Endothelial cell of umbilical vein (primary cell): ENCODE data around the gene ST13. TPM values are rescaled to one million over a fixed set of nuclear protein-coding genes. Genes with fewer than 3 reads are reported as not detected.

Experiments used
- BruUV-seq: library from RNA; stranded (reverse); fragments of 400-500 nt; replicated peaks from 2 replicates; lab custom pipeline; 2021; lab: Mats Ljungman, UMichigan
- CTCF ChIA-PET: fragments of 300-600, 350-600 bp; sonication (Branson Sonifier 250); formaldehyde crosslinking; loops from one replicate; lab custom pipeline; 2021; ENCODE audit warnings: antibody characterized with exemption, inconsistent platforms; lab: Charles Lee
- POLR2A ChIA-PET: fragments of 300-600, 350-600 bp; sonication (Branson Sonifier 250); formaldehyde crosslinking; loops from one replicate; lab custom pipeline; 2021; ENCODE audit warnings: antibody characterized with exemption, inconsistent platforms; lab: Charles Lee
- DNase-seq: peaks from one replicate; pipeline ENCODE4 v3.0.0-alpha.2; 2011; ENCODE audit warnings: low read depth, low spot score
- FAIRE-seq: peaks from 2 replicates; lab custom pipeline; 2011; peaks lifted over from hg19 to GRCh38; lab: Jason Lieb, UNC
- H2AFZ ChIP-seq: 2 replicates; pipeline ENCODE4 v1.6.0; 2012; ENCODE audit warnings: low read depth, low read length, control low read depth, inconsistent platforms
- H3K27ac ChIP-seq: 2 replicates; pipeline ENCODE4 v1.5.1; 2011; ENCODE audit warnings: low read depth, mild to moderate bottlenecking, control low read depth, low read length, moderate library complexity; ENCODE audit not compliant: insufficient read depth
- H3K27me3 ChIP-seq, 2 experiments: 2 replicates each; pipeline versions ENCODE4 v1.6.0 to v1.6.1; 2011; ENCODE audit warnings: low read length in 2 of 2, mixed read lengths in 1 of 2; ENCODE audit not compliant: control insufficient read depth in 2 of 2, insufficient read depth in 2 of 2
- H3K36me3 ChIP-seq, 2 experiments: 2 replicates in 1 of 2; 3 replicates in 1 of 2; pipeline ENCODE4 v1.5.1; 2011; ENCODE audit warnings: low read length in 2 of 2, mild to moderate bottlenecking in 1 of 2, moderate library complexity in 1 of 2; ENCODE audit not compliant: control insufficient read depth in 2 of 2, insufficient read depth in 2 of 2; ENCODE audit errors: extremely low read depth in 1 of 2
- H3K4me1 ChIP-seq: 3 replicates; pipeline ENCODE4 v1.5.1; 2011; ENCODE audit warnings: mild to moderate bottlenecking, low read length; ENCODE audit not compliant: control insufficient read depth, insufficient read depth; ENCODE audit errors: extremely low read depth
- H3K4me2 ChIP-seq: 2 replicates; pipeline ENCODE4 v1.6.1; 2011; ENCODE audit warnings: low read length, control low read depth, mixed read lengths; ENCODE audit not compliant: insufficient read depth
- H3K4me3 ChIP-seq, 3 experiments: fragments of 200-600 bp in 1 of 3; sonication (generic), shearing (Covaris generic) in 1 of 3; replicated peaks in 1 of 3; 2 replicates each; pipeline ENCODE4 v1.5.1; 2011 to 2016; ENCODE audit warnings: control low read depth in 3 of 3, low read length in 3 of 3, mild to moderate bottlenecking in 2 of 3, inconsistent platforms in 1 of 3, low read depth in 1 of 3, moderate library complexity in 1 of 3; ENCODE audit not compliant: insufficient read depth in 1 of 3
- H3K79me2 ChIP-seq: 2 replicates; pipeline ENCODE4 v1.6.0; 2012; ENCODE audit warnings: low read length, inconsistent platforms; ENCODE audit not compliant: control insufficient read depth, insufficient read depth
- H3K9ac ChIP-seq: replicated peaks from 2 replicates; pipeline ENCODE3; 2011; ENCODE audit warnings: low read length, control low read depth; ENCODE audit not compliant: insufficient read depth; ENCODE audit errors: extremely low read depth
- H3K9me1 ChIP-seq: replicated peaks from 3 replicates; pipeline ENCODE4 v1.6.0; 2011; ENCODE audit warnings: mild to moderate bottlenecking, low read length; ENCODE audit not compliant: control insufficient read depth, insufficient read depth; ENCODE audit errors: extremely low read depth
- H3K9me3 ChIP-seq: replicated peaks from 2 replicates; pipeline ENCODE4 v1.5.1; 2012; ENCODE audit warnings: low read length, inconsistent platforms; ENCODE audit not compliant: control insufficient read depth, insufficient read depth
- H4K20me1 ChIP-seq: replicated peaks from 2 replicates; pipeline ENCODE3; 2011; ENCODE audit warnings: mild to moderate bottlenecking, low read length; ENCODE audit not compliant: control insufficient read depth, insufficient read depth; ENCODE audit errors: extremely low read depth
- CTCF ChIP-seq, 2 donors: IDR thresholded peaks; 1 replicate in 1 of 2; 2 replicates in 1 of 2; pipeline ENCODE4 v1.5.1; 2011; ENCODE audit warnings: low read length in 2 of 2, mild to moderate bottlenecking in 2 of 2, moderate library complexity in 2 of 2, control low read depth in 1 of 2, inconsistent platforms in 1 of 2, low read depth in 1 of 2; ENCODE audit not compliant: insufficient read depth in 1 of 2; ENCODE audit errors: extremely low read depth in 1 of 2
- EZH2 ChIP-seq: IDR thresholded peaks from 2 replicates; pipeline ENCODE4 v1.6.1; 2012; ENCODE audit warnings: borderline replicate concordance, low read depth, mild to moderate bottlenecking, moderate library complexity, low read length, inconsistent platforms; ENCODE audit not compliant: severe bottlenecking
- FOS ChIP-seq: IDR thresholded peaks from 2 replicates; pipeline ENCODE4 v1.6.1; 2011; ENCODE audit warnings: mild to moderate bottlenecking, low read length, moderate library complexity, borderline replicate concordance; ENCODE audit not compliant: insufficient read depth
- GATA2 ChIP-seq: IDR thresholded peaks from 2 replicates; pipeline ENCODE4 v1.7.0; 2011; ENCODE audit warnings: low read depth, mild to moderate bottlenecking, moderate library complexity, mixed read lengths, low read length; ENCODE audit not compliant: insufficient read length, insufficient read depth
- JUN ChIP-seq: IDR thresholded peaks from 2 replicates; pipeline ENCODE4 v1.6.1; 2011; ENCODE audit warnings: borderline replicate concordance, low read depth; ENCODE audit not compliant: insufficient read length, insufficient read depth
- MAX ChIP-seq: IDR thresholded peaks from 2 replicates; pipeline ENCODE4 v1.6.1; 2011; ENCODE audit not compliant: insufficient read depth, insufficient read length
- MYC ChIP-seq: IDR thresholded peaks from one replicate; pipeline ENCODE4 v1.6.1; 2011; ENCODE audit warnings: mild to moderate bottlenecking, low read depth, low read length
- POLR2A ChIP-seq: IDR thresholded peaks from 2 replicates; pipeline ENCODE4 v1.6.1; 2012; ENCODE audit warnings: low read depth, mild to moderate bottlenecking, control low read depth, low read length
- POLR2AphosphoS5 ChIP-seq: IDR thresholded peaks from 2 replicates; pipeline ENCODE4 v1.6.1; 2012; ENCODE audit warnings: low read depth, mild to moderate bottlenecking, control low read depth, low read length, moderate library complexity; ENCODE audit not compliant: insufficient read depth
- dilution Hi-C: fragments of 300-500 bp; cut with MboI; formaldehyde crosslinking; loops from one replicate; pipeline ENCODE4 v1.15.0; 2019; ENCODE audit warnings: low sequenced_read_pairs; ENCODE audit not compliant: extremely low pct_ligation_motif_present
- intact Hi-C: fragments of 100-400 bp; cut with micrococcal nuclease; formaldehyde crosslinking; loops from one replicate; pipeline ENCODE4 v1.10.0; 2022
- polyA plus RNA-seq, 4 experiments: library from polyadenylated mRNA; depleted of rRNA in 3 of 4; stranded (reverse) in 3 of 4; unstranded in 1 of 4; fragments of >200 nt; gene quantifications; 2 replicates each; pipeline versions ENCODE4 v1.2.1 to v1.2.3, GENCODE V29; 2011 to 2012; ENCODE audit warnings: missing spikeins in 1 of 4
- total RNA-seq: library from RNA; stranded (reverse); gene quantifications from 2 replicates; pipeline ENCODE4 v1.2.3, GENCODE V29; 2021

ST13 gene
- total and polyA plus RNA-seq, 2 donors (not counting 3 experiments of a cell fraction or from before 2014, with no cell fraction given), result 41.2 to 250 TPM

- Histone ChIP-seq H4K20me1 (no peaks in the 10 kb centered on the region), H3K4me2 (peak overlapping the region; percentile 62), H2AFZ (no peak overlapping the region), H3K27ac (no peak overlapping the region), H3K9ac (no peak overlapping the region), H3K79me2 (peaks cover 42% of the 10 kb centered on the region), H3K4me3 (no peak overlapping the region), H3K27me3 (no peaks in the 10 kb centered on the region), H3K36me3 (no peaks in the 10 kb centered on the region), H3K9me3 (no peaks in the 10 kb centered on the region), H3K9me1 (no peaks in the 10 kb centered on the region), H3K4me1 (peaks cover 16% of the 10 kb centered on the region)
- POLR2A ChIA-PET, result no interaction called here
- no TSS peak for BruUV-seq
- TF ChIP-seq POLR2AphosphoS5, result no peak
- no peak for TF ChIP-seq MAX
- DNase-seq, result peak; percentile 45
- CTCF ChIA-PET, result interaction anchor here (1.1 to 1.4 kb wide), 3 partner anchors 10 to 14 kb away, joined by 3 to 4 read pairs (median 3); partner anchors contain the start of gene SLC25A17
- dilution Hi-C loops, result no loop called here
- FAIRE-seq, result no peak
- intact Hi-C loops, result no loop called here
Measured at GRCh38 chr22:40808018-40808841, 48.2 kb downstream of the ST13 start.

GRCh38 chr22:40806711-40807110 lies 49.7 kb downstream of the ST13 start:
- TF ChIP-seq POLR2A (no peak), JUN (no peak), MYC (no peak), EZH2 (no peak), FOS (no peak), CTCF (IDR thresholded peaks at IDR 0.05; ENCODE audit: extremely low read depth in 1 of 2, insufficient read depth in 1 of 2, low read depth in 1 of 2, low read length in 2 of 2) (no peak), POLR2AphosphoS5 (no peak), GATA2 (no peak), MAX (no peak)
- Histone ChIP-seq H3K79me2 (peaks cover 32% of the 10 kb centered on the region), H3K4me1 (peaks cover 16% of the 10 kb centered on the region), H3K4me3 (no peak overlapping the region), H3K36me3 (no peaks in the 10 kb centered on the region), H3K27me3 (no peaks in the 10 kb centered on the region), H3K4me2 (no peak overlapping the region), H3K9me1 (no peaks in the 10 kb centered on the region), H3K27ac (no peak overlapping the region), H3K9me3 (no peaks in the 10 kb centered on the region), H3K9ac (no peak overlapping the region), H2AFZ (no peak overlapping the region), H4K20me1 (no peaks in the 10 kb centered on the region)
- dilution Hi-C loops (no loop called here), intact Hi-C loops (no loop called here)
- DNase-seq (no peak), FAIRE-seq (no peak)
- POLR2A ChIA-PET, result no interaction called here
- CTCF ChIA-PET, result no interaction called here
- BruUV-seq, result no TSS peak
